Nephron progenitor cell (in vitro differentiated cells): ENCODE measurements around the gene FAM227A.

Experiments
- DNase-seq: peaks from one replicate; pipeline ENCODE4 v3.0.0; 2021
- H3K27ac Mint-ChIP-seq: 2 replicates; pipeline ENCODE4 v1.8.0; 2021; ENCODE audit warnings: mild to moderate bottlenecking, moderate library complexity, mixed read lengths
- H3K27me3 Mint-ChIP-seq: 2 replicates; pipeline ENCODE4 v1.8.0; 2021; ENCODE audit warnings: mild to moderate bottlenecking, low read depth, mixed read lengths; ENCODE audit not compliant: poor library complexity
- H3K36me3 Mint-ChIP-seq: 2 replicates; pipeline ENCODE4 v1.8.0; 2021; ENCODE audit warnings: low read depth, mixed read lengths
- H3K4me1 Mint-ChIP-seq: 2 replicates; pipeline ENCODE4 v1.8.0; 2021; ENCODE audit warnings: mixed read lengths
- H3K4me3 Mint-ChIP-seq: 2 replicates; pipeline ENCODE4 v1.8.0; 2021; ENCODE audit warnings: mild to moderate bottlenecking, moderate library complexity, mixed read lengths
- H3K9me3 Mint-ChIP-seq: 2 replicates; pipeline ENCODE4 v1.8.0; 2021; ENCODE audit warnings: mild to moderate bottlenecking, moderate library complexity, mixed read lengths
- CTCF ChIP-seq: fragments of 200-600 bp; sonication (generic); IDR thresholded peaks from 2 replicates; pipeline ENCODE4 v1.5.0; 2021; ENCODE audit warnings: antibody characterized with exemption

FAM227A gene

DNA sequence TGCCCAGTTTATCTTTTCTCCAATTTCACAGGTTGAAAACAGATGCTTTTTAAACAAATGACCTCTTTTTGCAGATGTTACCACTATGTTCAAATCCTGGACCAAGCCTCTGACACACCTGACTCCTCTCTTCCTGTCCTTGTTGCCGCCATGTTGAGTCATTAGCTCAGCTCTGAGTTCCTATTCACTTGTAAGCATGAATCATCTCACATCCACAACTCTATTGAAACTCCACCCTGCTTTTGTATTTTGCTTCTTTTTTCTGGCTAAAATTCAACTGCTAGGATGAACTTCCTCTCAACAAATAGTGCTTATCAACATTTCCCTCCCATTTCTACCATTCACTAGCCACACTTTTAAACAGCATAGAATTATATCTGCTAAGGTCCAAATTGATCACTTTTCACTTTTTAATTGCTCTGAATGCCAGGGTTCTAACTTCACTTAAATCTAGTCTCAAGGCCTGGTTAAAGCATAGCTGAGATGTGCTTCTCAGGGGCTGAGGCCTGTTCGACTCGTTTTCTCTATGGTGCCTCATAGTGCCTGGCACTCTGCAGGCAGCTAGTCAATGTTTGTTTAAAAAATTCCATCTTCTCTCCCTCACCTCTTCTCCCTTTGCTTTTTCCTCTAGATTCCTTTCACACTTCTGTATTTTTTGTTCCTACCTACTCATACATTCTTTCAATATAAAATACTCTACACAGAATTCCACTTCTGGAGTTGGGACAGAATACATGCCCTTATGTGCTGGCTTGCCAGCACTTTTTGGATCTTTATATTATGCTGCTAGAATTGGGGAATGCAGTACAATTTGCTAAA is 40.6 kb upstream of the FAM227A start:
- no peak for DNase-seq
- Mint-ChIP-seq H3K9me3 (no peaks in the 10 kb centered on the region), H3K27ac (peak overlapping the region; percentile 37), H3K27me3 (no peaks in the 10 kb centered on the region), H3K36me3 (peaks cover 38% of the 10 kb centered on the region), H3K4me1 (peaks cover 47% of the 10 kb centered on the region), H3K4me3 (peak overlapping the region; percentile 95)
- TF ChIP-seq CTCF: no peak

- DNase-seq: no peak
- no peak for TF ChIP-seq CTCF
- no peak overlapping the region for H3K4me3 Mint-ChIP-seq
- H3K4me1 Mint-ChIP-seq: peaks cover 42% of the 10 kb centered on the region
- no peaks in the 10 kb centered on the region for H3K9me3 Mint-ChIP-seq
- H3K36me3 Mint-ChIP-seq: peaks cover 47% of the 10 kb centered on the region
- H3K27me3 Mint-ChIP-seq: no peaks in the 10 kb centered on the region
- no peak overlapping the region for H3K27ac Mint-ChIP-seq
Measured at GRCh38 chr22:38694940-38695339, 38.7 kb upstream of the FAM227A start.

DNA sequence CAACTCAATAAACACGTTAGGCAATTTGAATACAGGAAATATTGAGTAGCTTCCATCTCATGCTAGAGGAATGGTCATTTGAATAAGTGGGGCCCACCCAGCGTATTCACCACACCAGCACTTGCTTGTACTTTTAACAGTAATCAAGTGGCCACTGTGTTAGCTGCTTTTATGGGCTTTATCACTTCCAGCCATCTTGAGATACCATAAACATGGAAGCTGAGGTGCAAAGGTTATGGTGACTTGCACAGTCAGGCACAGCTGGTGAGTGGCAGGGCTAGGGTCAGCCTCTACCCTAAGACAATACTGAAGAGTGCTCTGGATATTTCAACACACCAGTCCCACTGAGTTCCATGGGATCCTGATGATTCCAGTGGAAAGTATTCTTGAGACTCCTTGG is 37.9 kb upstream of the FAM227A start:
- H3K4me3 Mint-ChIP-seq: no peak overlapping the region

DNA sequence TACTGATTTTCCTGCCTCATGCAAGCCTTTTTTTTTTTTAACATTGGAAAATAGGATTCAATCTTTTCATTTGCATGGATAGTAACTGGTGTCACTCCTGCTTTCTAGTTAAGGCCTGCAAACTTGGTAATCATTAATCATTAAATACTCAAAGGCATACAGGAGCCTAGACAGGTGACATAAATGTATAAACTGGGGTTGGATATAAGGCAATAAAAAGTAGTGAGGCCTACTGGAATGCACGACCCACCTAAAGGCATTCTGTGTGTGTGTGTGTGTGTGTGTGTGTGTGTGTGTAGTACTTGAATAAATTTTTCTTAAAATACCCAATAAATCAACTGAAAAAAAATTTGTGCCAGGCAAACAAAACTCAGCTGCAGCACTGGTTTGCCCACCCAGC is 33.5 kb upstream of the FAM227A start:
- no peak for TF ChIP-seq CTCF
- Mint-ChIP-seq H3K27me3 (no peaks in the 10 kb centered on the region), H3K4me1 (peaks cover 6% of the 10 kb centered on the region), H3K4me3 (no peak overlapping the region), H3K9me3 (no peaks in the 10 kb centered on the region), H3K36me3 (peaks cover 80% of the 10 kb centered on the region), H3K27ac (peak overlapping the region; percentile 12)
- DNase-seq: no peak

More for the DNA sequence above, 37.9 kb upstream of the FAM227A start:
- Mint-ChIP-seq H3K27me3 (no peaks in the 10 kb centered on the region), H3K4me1 (peaks cover 33% of the 10 kb centered on the region), H3K36me3 (peaks cover 56% of the 10 kb centered on the region), H3K9me3 (no peaks in the 10 kb centered on the region), H3K27ac (no peak overlapping the region)
- no peak for DNase-seq
- TF ChIP-seq CTCF: no peak

GRCh38 chr22:38685761-38686160 is 29.6 kb upstream of the FAM227A start:
- no peak overlapping the region for H3K27ac Mint-ChIP-seq
- H3K4me1 Mint-ChIP-seq: peaks cover 18% of the 10 kb centered on the region
- peaks cover 3% of the 10 kb centered on the region for H3K27me3 Mint-ChIP-seq
- H3K36me3 Mint-ChIP-seq: peaks cover 81% of the 10 kb centered on the region
- DNase-seq: no peak
- no peak for TF ChIP-seq CTCF
- H3K4me3 Mint-ChIP-seq: no peak overlapping the region
- H3K9me3 Mint-ChIP-seq: peaks cover 24% of the 10 kb centered on the region

DNA sequence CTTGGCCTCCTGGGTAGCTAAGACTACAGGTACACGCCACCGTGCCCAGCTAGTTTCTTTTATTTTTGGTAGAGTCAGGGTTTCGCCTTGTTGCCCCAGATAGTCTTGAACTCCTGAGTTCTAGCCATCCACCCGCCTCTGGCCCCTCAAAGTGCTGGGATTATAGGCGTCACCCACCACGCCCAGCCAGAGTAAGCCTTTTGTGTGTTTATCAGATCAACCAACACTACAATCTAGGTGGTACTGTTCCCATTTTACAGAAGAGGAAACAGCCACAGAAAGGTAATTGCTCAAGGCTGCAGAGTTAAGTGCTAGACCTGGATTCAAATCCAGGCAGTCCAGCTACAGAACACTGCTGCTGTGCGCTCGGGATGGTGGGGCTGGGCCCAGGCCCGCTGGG is 28.7 kb upstream of the FAM227A start:
- H3K27me3 Mint-ChIP-seq: peaks cover 3% of the 10 kb centered on the region
- peaks cover 18% of the 10 kb centered on the region for H3K4me1 Mint-ChIP-seq
- TF ChIP-seq CTCF: no peak
- H3K4me3 Mint-ChIP-seq: no peak overlapping the region
- no peak for DNase-seq
- H3K9me3 Mint-ChIP-seq: peaks cover 24% of the 10 kb centered on the region
- peaks cover 78% of the 10 kb centered on the region for H3K36me3 Mint-ChIP-seq
- H3K27ac Mint-ChIP-seq: no peak overlapping the region
